Measurements from ENCODE around the gene LUM.

LUM gene

DNA sequence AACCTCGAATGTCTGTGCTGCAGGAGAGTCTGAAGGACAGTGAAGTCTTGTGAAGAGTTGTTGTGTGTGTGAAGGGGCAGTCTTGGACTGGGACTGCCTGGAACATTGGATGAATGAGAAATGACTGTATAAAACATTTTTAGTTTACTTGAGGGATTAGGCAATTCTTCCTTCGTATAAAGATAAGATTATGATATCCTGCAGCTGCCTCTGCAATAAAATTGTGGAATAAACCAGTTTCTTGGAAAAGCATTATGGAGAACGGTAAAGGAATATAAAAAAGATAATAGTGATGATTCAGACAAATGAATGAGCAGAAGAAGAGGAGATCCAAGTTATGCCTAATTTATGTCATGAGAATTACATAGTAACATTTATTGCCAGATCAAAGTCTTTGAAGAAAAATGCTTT is 30.9 kb upstream of the LUM start:
- H3K4me2 ChIP-seq (ENCODE audit: low read length): no peak overlapping the region
- H3K27ac ChIP-seq (ENCODE audit: low read depth, low read length, poor library complexity, severe bottlenecking): no peak overlapping the region
- no peaks in the 10 kb centered on the region for H3K79me2 ChIP-seq (ENCODE audit: insufficient read depth, low read length)
- no peak overlapping the region for H2AFZ ChIP-seq (ENCODE audit: low read length)
- no peaks in the 10 kb centered on the region for H3K9me3 ChIP-seq (ENCODE audit: low read length)
- no peaks in the 10 kb centered on the region for H3K4me1 ChIP-seq (ENCODE audit: insufficient read depth, low read length, severe bottlenecking)
- H3K9me2 ChIP-seq (ENCODE audit: low read depth, low read length): no peaks in the 10 kb centered on the region
- H3F3A ChIP-seq (ENCODE audit: insufficient read depth, low read length): no peaks in the 10 kb centered on the region
- H3K9ac ChIP-seq (ENCODE audit: low read length): no peak overlapping the region
- no peaks in the 10 kb centered on the region for H3K27me3 ChIP-seq (ENCODE audit: insufficient read depth, low read length)
- H4K20me1 ChIP-seq (ENCODE audit: insufficient read depth, low read length): no peaks in the 10 kb centered on the region
- H3K36me3 ChIP-seq (ENCODE audit: insufficient read depth, low read length): no peaks in the 10 kb centered on the region
- H3K4me3 ChIP-seq (ENCODE audit: low read depth, low read length, poor library complexity, severe bottlenecking): no peak overlapping the region
- TF ChIP-seq, protein P1, sequence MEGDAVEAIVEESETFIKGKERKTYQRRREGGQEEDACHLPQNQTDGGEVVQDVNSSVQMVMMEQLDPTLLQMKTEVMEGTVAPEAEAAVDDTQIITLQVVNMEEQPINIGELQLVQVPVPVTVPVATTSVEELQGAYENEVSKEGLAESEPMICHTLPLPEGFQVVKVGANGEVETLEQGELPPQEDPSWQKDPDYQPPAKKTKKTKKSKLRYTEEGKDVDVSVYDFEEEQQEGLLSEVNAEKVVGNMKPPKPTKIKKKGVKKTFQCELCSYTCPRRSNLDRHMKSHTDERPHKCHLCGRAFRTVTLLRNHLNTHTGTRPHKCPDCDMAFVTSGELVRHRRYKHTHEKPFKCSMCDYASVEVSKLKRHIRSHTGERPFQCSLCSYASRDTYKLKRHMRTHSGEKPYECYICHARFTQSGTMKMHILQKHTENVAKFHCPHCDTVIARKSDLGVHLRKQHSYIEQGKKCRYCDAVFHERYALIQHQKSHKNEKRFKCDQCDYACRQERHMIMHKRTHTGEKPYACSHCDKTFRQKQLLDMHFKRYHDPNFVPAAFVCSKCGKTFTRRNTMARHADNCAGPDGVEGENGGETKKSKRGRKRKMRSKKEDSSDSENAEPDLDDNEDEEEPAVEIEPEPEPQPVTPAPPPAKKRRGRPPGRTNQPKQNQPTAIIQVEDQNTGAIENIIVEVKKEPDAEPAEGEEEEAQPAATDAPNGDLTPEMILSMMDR (IDR thresholded peaks at IDR 0.05; ENCODE audit: low read length): no peak
- no peak for TF ChIP-seq EZH2 (IDR thresholded peaks at IDR 0.05; ENCODE audit: borderline replicate concordance, low read length)

DNA sequence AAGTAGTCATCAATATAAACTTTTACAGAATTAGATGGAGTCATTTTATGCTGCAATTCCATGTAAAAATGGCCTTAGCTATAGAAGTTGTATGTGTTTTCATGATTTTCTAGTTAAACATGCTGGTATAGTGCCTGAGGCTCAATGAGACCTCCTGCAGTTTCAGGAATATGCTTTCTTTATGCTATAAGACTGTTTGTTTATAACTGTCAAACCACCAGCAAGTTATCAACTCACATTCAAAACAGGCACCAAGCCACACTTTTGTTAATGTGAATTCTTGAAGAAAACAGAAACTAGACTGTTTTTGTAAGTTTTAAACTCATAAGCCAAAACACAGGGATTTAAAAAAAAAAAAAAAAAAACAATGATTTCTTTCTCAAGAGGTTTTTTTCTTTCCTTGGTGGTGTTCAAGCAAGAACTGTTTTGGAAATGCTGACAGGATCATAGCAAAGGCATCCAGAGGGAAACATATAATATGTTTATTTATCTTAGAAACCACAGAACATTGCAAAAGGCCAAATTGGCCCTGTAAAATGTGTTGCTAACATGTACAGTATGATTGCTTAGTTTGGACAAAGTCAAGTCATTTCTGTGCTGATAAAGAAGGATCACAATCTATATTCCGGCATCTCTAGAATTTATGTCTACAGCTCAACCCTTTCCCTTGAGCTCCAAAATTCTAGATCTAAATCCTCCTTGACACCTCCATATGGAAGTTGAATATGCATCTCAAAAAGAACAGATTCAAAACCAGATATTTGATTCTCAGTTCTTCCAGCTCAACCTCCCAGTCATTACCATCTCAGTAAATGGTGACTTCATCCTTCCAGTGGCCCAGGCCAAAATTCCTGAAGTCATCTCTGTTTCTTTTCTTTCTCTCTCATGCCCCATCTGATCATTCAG is 29.0 kb upstream of the LUM start:
- Histone ChIP-seq H2AFZ (ENCODE audit: low read length) (no peak overlapping the region), H3F3A (ENCODE audit: insufficient read depth, low read length) (no peaks in the 10 kb centered on the region), H3K27ac (ENCODE audit: low read depth, low read length, poor library complexity, severe bottlenecking) (no peak overlapping the region)

DNA sequence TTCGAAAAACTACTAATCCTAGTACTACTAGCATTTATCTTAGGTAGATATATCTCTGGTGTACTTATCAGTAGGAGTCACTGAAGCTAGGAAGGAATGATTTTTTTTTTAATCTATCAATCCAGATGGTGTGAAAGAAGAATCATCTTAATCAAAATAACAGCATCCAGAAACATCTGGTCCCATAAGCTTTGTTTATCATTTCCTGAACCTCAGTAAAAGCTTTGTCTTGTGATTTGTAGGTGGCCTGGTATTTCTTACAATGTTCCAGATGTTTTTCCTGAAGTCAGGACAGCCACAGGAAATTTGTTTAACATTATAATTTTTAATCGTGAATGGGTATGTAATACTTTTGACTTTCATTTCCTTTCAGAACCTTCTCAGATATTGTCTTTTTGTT is 28.0 kb upstream of the LUM start:
- Histone ChIP-seq H3K9me2 (ENCODE audit: low read depth, low read length) (no peaks in the 10 kb centered on the region), H2AFZ (ENCODE audit: low read length) (no peak overlapping the region), H3K4me2 (ENCODE audit: low read length) (no peak overlapping the region), H3K79me2 (ENCODE audit: insufficient read depth, low read length) (no peaks in the 10 kb centered on the region), H4K20me1 (ENCODE audit: insufficient read depth, low read length) (no peaks in the 10 kb centered on the region), H3K27me3 (ENCODE audit: insufficient read depth, low read length) (no peaks in the 10 kb centered on the region), H3K4me3 (ENCODE audit: low read depth, low read length, poor library complexity, severe bottlenecking) (no peak overlapping the region), H3K27ac (ENCODE audit: low read depth, low read length, poor library complexity, severe bottlenecking) (no peak overlapping the region), H3K36me3 (ENCODE audit: insufficient read depth, low read length) (no peaks in the 10 kb centered on the region), H3K9me3 (ENCODE audit: low read length) (no peaks in the 10 kb centered on the region), H3K4me1 (ENCODE audit: insufficient read depth, low read length, severe bottlenecking) (no peaks in the 10 kb centered on the region), H3F3A (ENCODE audit: insufficient read depth, low read length) (no peaks in the 10 kb centered on the region), H3K9ac (ENCODE audit: low read length) (no peak overlapping the region)
- TF ChIP-seq, protein P1 (IDR thresholded peaks at IDR 0.05; ENCODE audit: low read length): no peak
- TF ChIP-seq EZH2 (IDR thresholded peaks at IDR 0.05; ENCODE audit: borderline replicate concordance, low read length): no peak

More for the DNA sequence above, 29.0 kb upstream of the LUM start:
- Histone ChIP-seq H3K4me3 (ENCODE audit: low read depth, low read length, poor library complexity, severe bottlenecking) (no peak overlapping the region), H3K9ac (ENCODE audit: low read length) (no peak overlapping the region), H3K36me3 (ENCODE audit: insufficient read depth, low read length) (no peaks in the 10 kb centered on the region), H3K9me3 (ENCODE audit: low read length) (no peaks in the 10 kb centered on the region), H3K79me2 (ENCODE audit: insufficient read depth, low read length) (no peaks in the 10 kb centered on the region), H3K9me2 (ENCODE audit: low read depth, low read length) (no peaks in the 10 kb centered on the region), H3K4me1 (ENCODE audit: insufficient read depth, low read length, severe bottlenecking) (no peaks in the 10 kb centered on the region), H3K27me3 (ENCODE audit: insufficient read depth, low read length) (no peaks in the 10 kb centered on the region), H3K4me2 (ENCODE audit: low read length) (no peak overlapping the region), H4K20me1 (ENCODE audit: insufficient read depth, low read length) (no peaks in the 10 kb centered on the region)
- TF ChIP-seq EZH2 (IDR thresholded peaks at IDR 0.05; ENCODE audit: borderline replicate concordance, low read length): no peak
- TF ChIP-seq, protein P1 (IDR thresholded peaks at IDR 0.05; ENCODE audit: low read length): no peak

Data from OCI-LY1 (cell line).